Neural cell (in vitro differentiated cells): ENCODE results near the gene TTC1. TPM values are rescaled to one million over a fixed set of nuclear protein-coding genes. Genes with fewer than 3 reads are reported as not detected.
"Not testable (repeated sequence)": the region's sequence is repeated elsewhere in the genome, so short reads cannot be mapped to it uniquely, and the experiment has no call there.

Source experiments
- H2AFZ ChIP-seq: fragments of 200-600, 300-800 bp; sonication (generic), shearing (Covaris generic); 2 replicates; pipeline ENCODE4 v1.6.0; 2014; ENCODE audit warnings: low read depth, mild to moderate bottlenecking, antibody characterized with exemption, low read length, moderate library complexity
- H3F3A ChIP-seq: fragments of 200-600 bp; shearing (Covaris generic); 2 replicates; pipeline ENCODE4 v1.6.1; 2016; ENCODE audit warnings: mild to moderate bottlenecking, moderate library complexity, mixed read lengths, antibody characterized with exemption, low read length; ENCODE audit not compliant: insufficient read depth, poor library complexity, severe bottlenecking
- H3K27ac ChIP-seq: fragments of 200-600, 300-800 bp; sonication (generic), shearing (Covaris generic); 2 replicates; pipeline ENCODE4 v1.5.1; 2014; ENCODE audit warnings: mild to moderate bottlenecking, low read length, moderate library complexity
- H3K27me3 ChIP-seq: fragments of 300-800, 200-600 bp; sonication (generic), shearing (Covaris generic); 2 replicates; pipeline ENCODE4 v1.6.0; 2014; ENCODE audit warnings: mild to moderate bottlenecking, low read depth, low read length, moderate library complexity; ENCODE audit not compliant: insufficient read depth
- H3K36me3 ChIP-seq: fragments of 300-800, 200-600 bp; sonication (generic), shearing (Covaris generic); 2 replicates; pipeline ENCODE4 v1.5.1; 2014; ENCODE audit warnings: mild to moderate bottlenecking, antibody characterized with exemption, low read length, moderate library complexity; ENCODE audit not compliant: insufficient read depth
- H3K4me2 ChIP-seq: fragments of 300-800, 200-600 bp; sonication (generic), shearing (Covaris generic); 2 replicates; pipeline ENCODE4 v1.6.0; 2014; ENCODE audit warnings: mild to moderate bottlenecking, low read length
- H3K4me3 ChIP-seq: fragments of 300-800, 200-600 bp; sonication (generic), shearing (Covaris generic); 2 replicates; pipeline ENCODE4 v1.5.1; 2014; ENCODE audit warnings: mild to moderate bottlenecking, low read length, moderate library complexity
- H3K79me2 ChIP-seq: fragments of 200-600 bp; shearing (Covaris generic); replicated peaks from 2 replicates; pipeline ENCODE4 v1.6.0; 2014; ENCODE audit warnings: mild to moderate bottlenecking, low read length, moderate library complexity; ENCODE audit not compliant: insufficient read depth
- H3K9ac ChIP-seq: fragments of 300-800, 200-600 bp; sonication (generic), shearing (Covaris generic); 2 replicates; pipeline ENCODE4 v1.6.1; 2016; ENCODE audit warnings: mild to moderate bottlenecking, low read length, mixed read lengths
- H3K9me2 ChIP-seq: fragments of 200-600 bp; shearing (Covaris generic); 2 replicates; pipeline ENCODE4 v1.6.1; 2016; ENCODE audit warnings: mild to moderate bottlenecking, low read length, mixed read lengths; ENCODE audit not compliant: insufficient read depth
- H3K9me3 ChIP-seq: fragments of 200-600, 300-800 bp; sonication (generic), shearing (Covaris generic); 2 replicates; pipeline ENCODE4 v1.6.1; 2016; ENCODE audit warnings: mild to moderate bottlenecking, mixed run types, low read length, moderate library complexity, mixed read lengths
- H4K20me1 ChIP-seq: fragments of 200-600 bp; shearing (Covaris generic); 2 replicates; pipeline ENCODE4 v1.6.1; 2016; ENCODE audit warnings: mild to moderate bottlenecking, mixed run types; ENCODE audit not compliant: insufficient read depth
- EP300 ChIP-seq: fragments of 450-650 bp; conservative IDR thresholded peaks from 2 replicates; pipeline ENCODE4 v1.6.1; 2014; ENCODE audit warnings: antibody characterized with exemption, mild to moderate bottlenecking, moderate library complexity; ENCODE audit not compliant: poor library complexity, severe bottlenecking
- EZH2 ChIP-seq: fragments of 200-600, 300-800 bp; shearing (Covaris generic), sonication (generic); IDR thresholded peaks from 2 replicates; pipeline ENCODE4 v1.6.1; 2014; ENCODE audit warnings: antibody characterized with exemption, low read length, borderline replicate concordance, mild to moderate bottlenecking; ENCODE audit not compliant: insufficient read depth, poor library complexity, severe bottlenecking
- SMC3 ChIP-seq: fragments of 450-650 bp; conservative IDR thresholded peaks from 2 replicates; pipeline ENCODE4 v1.6.1; 2014; ENCODE audit warnings: antibody characterized with exemption, mild to moderate bottlenecking, moderate library complexity; ENCODE audit not compliant: poor library complexity
- polyA plus RNA-seq: library from polyadenylated mRNA; depleted of rRNA; stranded (reverse); fragments of >200 nt; gene quantifications from 2 replicates; pipeline ENCODE4 v1.2.3, GENCODE V29; 2014
- TF ChIP-seq, protein P1 (sequence below): fragments of 450-650 bp; IDR thresholded peaks from 2 replicates; pipeline ENCODE4 v1.5.1; 2014; ENCODE audit warnings: antibody characterized with exemption, mild to moderate bottlenecking, moderate library complexity; ENCODE audit not compliant: poor library complexity, severe bottlenecking
- TF ChIP-seq, protein P2 (sequence below): IDR thresholded peaks from 2 replicates; pipeline ENCODE4 v1.6.1; 2012; ENCODE audit warnings: borderline replicate concordance

TTC1 gene
- polyA plus RNA-seq, 1 donor from 2014 or later = 74.0 TPM

DNA sequence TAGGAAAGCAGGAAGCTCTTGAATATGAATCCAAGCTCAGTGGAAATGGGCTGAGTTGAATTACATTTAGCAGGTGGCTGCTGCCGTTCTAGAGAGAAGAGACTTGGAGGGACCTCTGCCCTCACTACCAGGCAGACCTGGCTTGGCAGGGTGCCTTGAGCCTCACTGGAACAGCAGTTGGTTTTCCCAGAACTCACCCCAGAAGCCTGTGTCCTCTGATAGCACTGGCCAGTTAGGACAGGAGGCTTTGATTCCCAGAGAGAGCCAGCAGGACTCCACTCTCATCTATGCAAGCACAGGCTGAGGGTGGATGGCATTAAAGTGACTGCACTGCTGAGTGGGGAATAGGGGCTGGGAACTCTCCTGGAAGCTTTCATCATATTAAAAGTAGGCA lies 55.5 kb downstream of the TTC1 start:
- Histone ChIP-seq H3K27me3 (no peaks in the 10 kb centered on the region), H3K4me3 (no peak overlapping the region), H3K4me2 (no peak overlapping the region), H3K9ac (no peak overlapping the region), H3K36me3 (peaks cover 13% of the 10 kb centered on the region), H3F3A (no peaks in the 10 kb centered on the region), H3K9me2 (no peaks in the 10 kb centered on the region), H3K79me2 (no peaks in the 10 kb centered on the region), H3K27ac (no peak overlapping the region), H3K9me3 (no peaks in the 10 kb centered on the region), H4K20me1 (no peaks in the 10 kb centered on the region), H2AFZ (no peak overlapping the region)
- no peak for TF ChIP-seq SMC3
- no peak for TF ChIP-seq EZH2

GRCh38 chr5:160064995-160065614 lies 56.2 kb downstream of the TTC1 start:
- H3K36me3 ChIP-seq = peaks cover 13% of the 10 kb centered on the region
- H3K4me2 ChIP-seq = no peak overlapping the region
- no peaks in the 10 kb centered on the region for H3K9me3 ChIP-seq
- H3K27me3 ChIP-seq = no peaks in the 10 kb centered on the region
- H4K20me1 ChIP-seq = no peaks in the 10 kb centered on the region
- no peak overlapping the region for H3K4me3 ChIP-seq
- H3K9ac ChIP-seq = no peak overlapping the region
- TF ChIP-seq, protein P1, sequence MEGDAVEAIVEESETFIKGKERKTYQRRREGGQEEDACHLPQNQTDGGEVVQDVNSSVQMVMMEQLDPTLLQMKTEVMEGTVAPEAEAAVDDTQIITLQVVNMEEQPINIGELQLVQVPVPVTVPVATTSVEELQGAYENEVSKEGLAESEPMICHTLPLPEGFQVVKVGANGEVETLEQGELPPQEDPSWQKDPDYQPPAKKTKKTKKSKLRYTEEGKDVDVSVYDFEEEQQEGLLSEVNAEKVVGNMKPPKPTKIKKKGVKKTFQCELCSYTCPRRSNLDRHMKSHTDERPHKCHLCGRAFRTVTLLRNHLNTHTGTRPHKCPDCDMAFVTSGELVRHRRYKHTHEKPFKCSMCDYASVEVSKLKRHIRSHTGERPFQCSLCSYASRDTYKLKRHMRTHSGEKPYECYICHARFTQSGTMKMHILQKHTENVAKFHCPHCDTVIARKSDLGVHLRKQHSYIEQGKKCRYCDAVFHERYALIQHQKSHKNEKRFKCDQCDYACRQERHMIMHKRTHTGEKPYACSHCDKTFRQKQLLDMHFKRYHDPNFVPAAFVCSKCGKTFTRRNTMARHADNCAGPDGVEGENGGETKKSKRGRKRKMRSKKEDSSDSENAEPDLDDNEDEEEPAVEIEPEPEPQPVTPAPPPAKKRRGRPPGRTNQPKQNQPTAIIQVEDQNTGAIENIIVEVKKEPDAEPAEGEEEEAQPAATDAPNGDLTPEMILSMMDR = no peak
- TF ChIP-seq EP300 (no peak), EZH2 (no peak), SMC3 (no peak)
- H2AFZ ChIP-seq = no peak overlapping the region
- H3K9me2 ChIP-seq = no peaks in the 10 kb centered on the region
- H3K79me2 ChIP-seq = no peaks in the 10 kb centered on the region
- H3K27ac ChIP-seq = no peak overlapping the region
- H3F3A ChIP-seq = no peaks in the 10 kb centered on the region

- H3K9me2 ChIP-seq, H3K4me2 ChIP-seq, H3K27ac ChIP-seq, H2AFZ ChIP-seq, H3F3A ChIP-seq, H3K79me2 ChIP-seq, H3K9me3 ChIP-seq, H3K27me3 ChIP-seq, H3K9ac ChIP-seq, H4K20me1 ChIP-seq, H3K4me3 ChIP-seq: not testable (repeated sequence)
- peaks cover 13% of the 10 kb centered on the region for H3K36me3 ChIP-seq
These were observed 60.2 kb downstream of the TTC1 start for GRCh38 chr5:160069120-160069519.

- Histone ChIP-seq H3F3A (no peaks in the 10 kb centered on the region), H3K9me2 (no peaks in the 10 kb centered on the region), H3K9me3 (no peaks in the 10 kb centered on the region), H3K27me3 (no peaks in the 10 kb centered on the region), H3K4me3 (no peak overlapping the region), H4K20me1 (no peaks in the 10 kb centered on the region), H3K79me2 (no peaks in the 10 kb centered on the region), H3K4me2 (no peak overlapping the region), H3K27ac (no peak overlapping the region), H3K36me3 (no peaks in the 10 kb centered on the region), H2AFZ (no peak overlapping the region), H3K9ac (no peak overlapping the region)
- TF ChIP-seq SMC3 = no peak
- TF ChIP-seq, protein P2, sequence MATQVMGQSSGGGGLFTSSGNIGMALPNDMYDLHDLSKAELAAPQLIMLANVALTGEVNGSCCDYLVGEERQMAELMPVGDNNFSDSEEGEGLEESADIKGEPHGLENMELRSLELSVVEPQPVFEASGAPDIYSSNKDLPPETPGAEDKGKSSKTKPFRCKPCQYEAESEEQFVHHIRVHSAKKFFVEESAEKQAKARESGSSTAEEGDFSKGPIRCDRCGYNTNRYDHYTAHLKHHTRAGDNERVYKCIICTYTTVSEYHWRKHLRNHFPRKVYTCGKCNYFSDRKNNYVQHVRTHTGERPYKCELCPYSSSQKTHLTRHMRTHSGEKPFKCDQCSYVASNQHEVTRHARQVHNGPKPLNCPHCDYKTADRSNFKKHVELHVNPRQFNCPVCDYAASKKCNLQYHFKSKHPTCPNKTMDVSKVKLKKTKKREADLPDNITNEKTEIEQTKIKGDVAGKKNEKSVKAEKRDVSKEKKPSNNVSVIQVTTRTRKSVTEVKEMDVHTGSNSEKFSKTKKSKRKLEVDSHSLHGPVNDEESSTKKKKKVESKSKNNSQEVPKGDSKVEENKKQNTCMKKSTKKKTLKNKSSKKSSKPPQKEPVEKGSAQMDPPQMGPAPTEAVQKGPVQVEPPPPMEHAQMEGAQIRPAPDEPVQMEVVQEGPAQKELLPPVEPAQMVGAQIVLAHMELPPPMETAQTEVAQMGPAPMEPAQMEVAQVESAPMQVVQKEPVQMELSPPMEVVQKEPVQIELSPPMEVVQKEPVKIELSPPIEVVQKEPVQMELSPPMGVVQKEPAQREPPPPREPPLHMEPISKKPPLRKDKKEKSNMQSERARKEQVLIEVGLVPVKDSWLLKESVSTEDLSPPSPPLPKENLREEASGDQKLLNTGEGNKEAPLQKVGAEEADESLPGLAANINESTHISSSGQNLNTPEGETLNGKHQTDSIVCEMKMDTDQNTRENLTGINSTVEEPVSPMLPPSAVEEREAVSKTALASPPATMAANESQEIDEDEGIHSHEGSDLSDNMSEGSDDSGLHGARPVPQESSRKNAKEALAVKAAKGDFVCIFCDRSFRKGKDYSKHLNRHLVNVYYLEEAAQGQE = no peak
- TF ChIP-seq, protein P1 = no peak
These were observed 62.6 kb downstream of the TTC1 start for GRCh38 chr5:160071516-160071915.
